Endodermal cell (in vitro differentiated cells): Measurements from ENCODE around the gene SLC35F1. TPM values are rescaled to one million over a fixed set of nuclear protein-coding genes. Genes with fewer than 3 reads are reported as not detected.

Experiments
- DNase-seq: peaks from one replicate; pipeline ENCODE4 v3.0.0-alpha.2; 2017
- H3K27ac ChIP-seq: 2 replicates; pipeline ENCODE4 v1.5.1; 2013; ENCODE audit warnings: mild to moderate bottlenecking, low read depth, low read length, moderate library complexity
- H3K27me3 ChIP-seq: 2 replicates; pipeline ENCODE4 v1.6.1; 2013; ENCODE audit warnings: mild to moderate bottlenecking, low read length, moderate library complexity; ENCODE audit not compliant: insufficient read depth, control insufficient read depth, poor library complexity, severe bottlenecking
- H3K36me3 ChIP-seq: 2 replicates; pipeline ENCODE4 v1.7.0; 2013; ENCODE audit warnings: mild to moderate bottlenecking, low read length, moderate library complexity; ENCODE audit not compliant: control insufficient read depth, insufficient read depth
- H3K4me1 ChIP-seq: one replicate; pipeline ENCODE4 v1.7.0; 2013; ENCODE audit warnings: low read length; ENCODE audit not compliant: control insufficient read depth, insufficient read depth
- H3K4me3 ChIP-seq: 2 replicates; pipeline ENCODE4 v1.5.1; 2013; ENCODE audit warnings: mild to moderate bottlenecking, low read length, moderate library complexity
- H3K9ac ChIP-seq: 2 replicates; pipeline ENCODE4 v1.6.1; 2013; ENCODE audit warnings: mild to moderate bottlenecking, low read length, moderate library complexity; ENCODE audit not compliant: poor library complexity, severe bottlenecking; ENCODE audit errors: extremely low read depth
- H3K9me3 ChIP-seq: 2 replicates; pipeline ENCODE4 v1.6.1; 2013; ENCODE audit warnings: mild to moderate bottlenecking, low read length, moderate library complexity; ENCODE audit not compliant: control insufficient read depth
- H3K27ac Mint-ChIP-seq: 2 replicates; pipeline ENCODE4 v1.8.0; 2020; ENCODE audit warnings: mixed read lengths
- H3K27me3 Mint-ChIP-seq: 2 replicates; pipeline ENCODE4 v1.8.0; 2021; ENCODE audit warnings: mild to moderate bottlenecking, mixed read lengths; ENCODE audit not compliant: insufficient read depth
- H3K36me3 Mint-ChIP-seq: 2 replicates; pipeline ENCODE4 v1.8.0; 2020; ENCODE audit warnings: low read depth, mixed read lengths
- H3K4me1 Mint-ChIP-seq: 2 replicates; pipeline ENCODE4 v1.8.0; 2020; ENCODE audit warnings: mixed read lengths
- H3K4me3 Mint-ChIP-seq: 2 replicates; pipeline ENCODE4 v1.8.0; 2020; ENCODE audit warnings: mild to moderate bottlenecking, moderate library complexity, mixed read lengths
- H3K9me3 Mint-ChIP-seq: 2 replicates; pipeline ENCODE4 v1.8.0; 2020; ENCODE audit warnings: mild to moderate bottlenecking, mixed read lengths
- CTCF ChIP-seq: fragments of 200-600 bp; sonication (generic); conservative IDR thresholded peaks from 2 replicates; pipeline ENCODE4 v1.5.0; 2021; ENCODE audit warnings: antibody characterized with exemption, mild to moderate bottlenecking
- WGBS, 2 experiments: methylation state at CpG; one replicate each; pipeline versions ENCODE4 v1.1.5 to v1.1.7; 2013; ENCODE audit warnings: missing lambda C conversion rate in 2 of 2, mixed read lengths in 1 of 2; ENCODE audit not compliant: insufficient coverage in 1 of 2, insufficient read length in 1 of 2; 5-methylcytosine and 5-hydroxymethylcytosine counted together
- total RNA-seq, 2 donors: library from RNA; stranded (reverse); fragmentation: NEBNext Ultra II Directional in 1 of 2; extraction: Animal tissue kit (Norgen Biotek cat#: 25700) in 1 of 2; gene quantifications; 2 replicates in 1 of 2; 3 replicates in 1 of 2; pipeline ENCODE4 v1.2.1, GENCODE V29; 2021

The SLC35F1 gene
- total RNA-seq, 2 donors from 2014 or later, result 6.7 to 12.8 TPM

GRCh38 chr6:118101220-118101619 is 194.2 kb downstream of the SLC35F1 start:
- Histone ChIP-seq H3K4me3 (no peak overlapping the region), H3K27ac (peak overlapping the region; percentile 78), H3K27me3 (no peaks in the 10 kb centered on the region), H3K4me1 (no peaks in the 10 kb centered on the region), H3K9me3 (peaks cover 7% of the 10 kb centered on the region), H3K9ac (no peak overlapping the region), H3K36me3 (no peaks in the 10 kb centered on the region)
- DNase-seq, result no peak
- H3K27ac Mint-ChIP-seq, result no peak overlapping the region
- H3K4me3 Mint-ChIP-seq, result no peak overlapping the region
- H3K4me1 Mint-ChIP-seq, result no peaks in the 10 kb centered on the region
- no peaks in the 10 kb centered on the region for H3K27me3 Mint-ChIP-seq
- 67 to 83% methylated on average over 1 of the region's 1 CpG for WGBS, 2 experiments
- peaks cover 21% of the 10 kb centered on the region for H3K9me3 Mint-ChIP-seq
- no peak for TF ChIP-seq CTCF
- H3K36me3 Mint-ChIP-seq, result no peaks in the 10 kb centered on the region

- H3K4me3 Mint-ChIP-seq, result no peak overlapping the region
- no peaks in the 10 kb centered on the region for H3K36me3 Mint-ChIP-seq
- H3K27ac ChIP-seq, result peak overlapping the region; percentile 78
- no peak overlapping the region for H3K27ac Mint-ChIP-seq
- no peak for TF ChIP-seq CTCF
- no peaks in the 10 kb centered on the region for H3K27me3 ChIP-seq
- H3K9me3 ChIP-seq, result peaks cover 7% of the 10 kb centered on the region
- no peaks in the 10 kb centered on the region for H3K36me3 ChIP-seq
- no peaks in the 10 kb centered on the region for H3K4me1 ChIP-seq
- DNase-seq, result no peak
- no peaks in the 10 kb centered on the region for H3K27me3 Mint-ChIP-seq
- H3K9ac ChIP-seq, result no peak overlapping the region
- no peaks in the 10 kb centered on the region for H3K4me1 Mint-ChIP-seq
- WGBS, 2 experiments, result 82 to 86% methylated on average over 3 to 4 of the region's 4 CpGs
- peaks cover 21% of the 10 kb centered on the region for H3K9me3 Mint-ChIP-seq
- no peak overlapping the region for H3K4me3 ChIP-seq
Observed at GRCh38 chr6:118101831-118102345, 194.8 kb downstream of the SLC35F1 start.

- 87 to 100% methylated on average over 1 to 2 of the region's 2 CpGs for WGBS, 2 experiments
- Histone ChIP-seq H3K4me1 (no peaks in the 10 kb centered on the region), H3K27me3 (no peaks in the 10 kb centered on the region), H3K27ac (no peak overlapping the region), H3K4me3 (no peak overlapping the region), H3K9ac (no peak overlapping the region), H3K9me3 (peaks cover 7% of the 10 kb centered on the region), H3K36me3 (no peaks in the 10 kb centered on the region)
- H3K27me3 Mint-ChIP-seq, result no peaks in the 10 kb centered on the region
- no peak for TF ChIP-seq CTCF
- DNase-seq, result no peak
- no peak overlapping the region for H3K4me3 Mint-ChIP-seq
- H3K4me1 Mint-ChIP-seq, result no peaks in the 10 kb centered on the region
- H3K27ac Mint-ChIP-seq, result no peak overlapping the region
- peaks cover 21% of the 10 kb centered on the region for H3K9me3 Mint-ChIP-seq
- no peaks in the 10 kb centered on the region for H3K36me3 Mint-ChIP-seq
Observed at GRCh38 chr6:118102401-118102800, 195.3 kb downstream of the SLC35F1 start.
